Right cardiac atrium (tissue), 5 donors: ENCODE data around the gene FLRT1. TPM values are rescaled to one million over a fixed set of nuclear protein-coding genes. Genes with fewer than 3 reads are reported as not detected.
A peak's percentile ranks its signal among the peaks of the same experiment; 100 is the strongest.

Experiments used
- ATAC-seq, 2 donors: fragments of 200-7000 bp; cut with Tn5 transposase; one replicate each; pipeline versions ENCODE4 v1.8.0 to v1.9.1; 2020; ENCODE audit warnings: moderate library complexity in 2 of 2, mild to moderate bottlenecking in 1 of 2
- DNase-seq, 3 donors: peaks; one replicate each; pipeline ENCODE4 v3.0.0-alpha.2; 2020
- H3K27ac ChIP-seq: one replicate; pipeline ENCODE4 v1.5.1; 2013; ENCODE audit warnings: mild to moderate bottlenecking, low read length, control low read depth, moderate library complexity
- H3K27me3 ChIP-seq: one replicate; pipeline ENCODE4 v1.6.1; 2013; ENCODE audit not compliant: control insufficient read depth, insufficient read depth
- H3K4me1 ChIP-seq: one replicate; pipeline ENCODE4 v1.6.1; 2013; ENCODE audit warnings: low read length; ENCODE audit not compliant: control insufficient read depth, insufficient read depth
- H3K4me3 ChIP-seq: one replicate; pipeline ENCODE4 v1.5.1; 2013; ENCODE audit warnings: low read length, control low read depth
- H3K9me3 ChIP-seq: one replicate; pipeline ENCODE4 v1.6.1; 2013; ENCODE audit warnings: low read length; ENCODE audit not compliant: control insufficient read depth
- WGBS: extraction: QIAGEN DNeasy Blood & Tissue Kit; methylation state at CpG from one replicate; pipeline ENCODE4 v1.1.7; 2013; 5-methylcytosine and 5-hydroxymethylcytosine counted together
- intact Hi-C, 4 donors: fragments of 100-400 bp; cut with DNase I; formaldehyde crosslinking; loops; one replicate each; pipeline versions ENCODE4 v1.11.0 to v1.14.0; 2022 to 2023
- polyA plus RNA-seq: library from polyadenylated mRNA; stranded (reverse); fragments of 200-250 nt; gene quantifications from one replicate; pipeline ENCODE4 v1.2.3, GENCODE V29; 2013
- total RNA-seq, 4 donors: library from RNA; stranded (reverse); fragmentation: NEBNext Ultra II Directional; extraction: Animal tissue kit (Norgen Biotek cat#: 25700); gene quantifications; one replicate each; pipeline ENCODE4 v1.2.1, GENCODE V29; 2021
- donor health status: healthy with polysubstance abuse.
- donor health status: DM: no; HTN: yes; CAD: no.
- donor health status: DM: no; HTN: no; CAD: no.
- donor health status: DM: no; HTN: yes; CAD: no; lungs with severe emphysema.
- donor health status: DM: yes; HTN: yes; CAD: no.

Gene FLRT1
- total and polyA plus RNA-seq, 5 donors: 0.92 to 2.0 (median 1.6) TPM

GRCh38 chr11:64060861-64061444, 25.2 kb downstream of the FLRT1 start:
- H3K9me3 ChIP-seq: no peaks in the 10 kb centered on the region
- ATAC-seq: peak; percentile 10 to 43

GRCh38 chr11:64062185-64063039, 26.7 kb downstream of the FLRT1 start:
- 91% methylated on average over 16 of the region's 16 CpGs for WGBS
- Histone ChIP-seq H3K4me3 (no peak overlapping the region), H3K9me3 (no peaks in the 10 kb centered on the region), H3K4me1 (peaks cover 2% of the 10 kb centered on the region), H3K27ac (no peak overlapping the region), H3K27me3 (no peaks in the 10 kb centered on the region)
- no peak for ATAC-seq
- intact Hi-C loops: no loop called here
- no peak for DNase-seq

More at GRCh38 chr11:64060861-64061444, 25.2 kb downstream of the FLRT1 start:
- H3K27me3 ChIP-seq: no peaks in the 10 kb centered on the region
- intact Hi-C loops: no loop called here
- 4% methylated on average over 42 of the region's 42 CpGs for WGBS
- H3K27ac ChIP-seq: no peak overlapping the region
- peaks cover 2% of the 10 kb centered on the region for H3K4me1 ChIP-seq
- DNase-seq: peak; percentile 76 to 89 (median 85)
- peak overlapping the region; percentile 51 for H3K4me3 ChIP-seq

GRCh38 chr11:64063777-64064176, 28.0 kb downstream of the FLRT1 start:
- H3K4me1 ChIP-seq: peaks cover 2% of the 10 kb centered on the region
- no peaks in the 10 kb centered on the region for H3K9me3 ChIP-seq
- no peak overlapping the region for H3K4me3 ChIP-seq
- intact Hi-C loops: no loop called here
- no peaks in the 10 kb centered on the region for H3K27me3 ChIP-seq
- H3K27ac ChIP-seq: no peak overlapping the region
- no peak for DNase-seq
- ATAC-seq: no peak
- 88% methylated on average over 13 of the region's 13 CpGs for WGBS

GRCh38 chr11:64064374-64065140, 28.8 kb downstream of the FLRT1 start:
- H3K27ac ChIP-seq: no peak overlapping the region
- H3K9me3 ChIP-seq: no peaks in the 10 kb centered on the region
- intact Hi-C loops: no loop called here
- ATAC-seq (no peak), DNase-seq (no peak)
- no peak overlapping the region for H3K4me3 ChIP-seq
- H3K27me3 ChIP-seq: no peaks in the 10 kb centered on the region
- peaks cover 2% of the 10 kb centered on the region for H3K4me1 ChIP-seq
- 87% methylated on average over 17 of the region's 17 CpGs for WGBS

GRCh38 chr11:64065141-64065465, 29.4 kb downstream of the FLRT1 start:
- H3K27ac ChIP-seq: no peak overlapping the region
- intact Hi-C loops: no loop called here
- H3K4me3 ChIP-seq: no peak overlapping the region
- H3K27me3 ChIP-seq: no peaks in the 10 kb centered on the region
- peaks cover 2% of the 10 kb centered on the region for H3K4me1 ChIP-seq
- DNase-seq: no peak
- WGBS: 96% methylated on average over 11 of the region's 11 CpGs
- no peaks in the 10 kb centered on the region for H3K9me3 ChIP-seq
- ATAC-seq: no peak

GRCh38 chr11:64065712-64066111, 30.0 kb downstream of the FLRT1 start:
- WGBS: 96% methylated on average over 10 of the region's 10 CpGs
- peaks cover 2% of the 10 kb centered on the region for H3K4me1 ChIP-seq
- no peaks in the 10 kb centered on the region for H3K27me3 ChIP-seq
- no peak for DNase-seq
- H3K27ac ChIP-seq: no peak overlapping the region
- H3K4me3 ChIP-seq: no peak overlapping the region
- H3K9me3 ChIP-seq: no peaks in the 10 kb centered on the region
- intact Hi-C loops: no loop called here
- ATAC-seq: no peak

- Histone ChIP-seq H3K27ac (no peak overlapping the region), H3K27me3 (no peaks in the 10 kb centered on the region), H3K4me1 (peaks cover 2% of the 10 kb centered on the region), H3K4me3 (no peak overlapping the region), H3K9me3 (no peaks in the 10 kb centered on the region)
- 57% methylated on average over 26 of the region's 26 CpGs for WGBS
- intact Hi-C loops: no loop called here
- DNase-seq: no peak
- no peak for ATAC-seq
These were observed 31.7 kb downstream of the FLRT1 start for GRCh38 chr11:64067230-64067993.

- intact Hi-C loops: no loop called here
- DNase-seq: no peak
- no peak for ATAC-seq
- Histone ChIP-seq H3K4me1 (peaks cover 2% of the 10 kb centered on the region), H3K9me3 (no peaks in the 10 kb centered on the region), H3K27me3 (no peaks in the 10 kb centered on the region), H3K4me3 (no peak overlapping the region), H3K27ac (no peak overlapping the region)
- WGBS: 85% methylated on average over 20 of the region's 20 CpGs
These were observed 33.1 kb downstream of the FLRT1 start for GRCh38 chr11:64068705-64069400.

GRCh38 chr11:64069401-64070313, 33.9 kb downstream of the FLRT1 start:
- Histone ChIP-seq H3K4me1 (peaks cover 2% of the 10 kb centered on the region), H3K27ac (no peak overlapping the region), H3K27me3 (no peaks in the 10 kb centered on the region), H3K4me3 (no peak overlapping the region), H3K9me3 (no peaks in the 10 kb centered on the region)
- 61% methylated on average over 23 of the region's 23 CpGs for WGBS
- ATAC-seq (no peak), DNase-seq (no peak)
- intact Hi-C loops: no loop called here
